ENCODE results near the gene SLC4A8.

DNA sequence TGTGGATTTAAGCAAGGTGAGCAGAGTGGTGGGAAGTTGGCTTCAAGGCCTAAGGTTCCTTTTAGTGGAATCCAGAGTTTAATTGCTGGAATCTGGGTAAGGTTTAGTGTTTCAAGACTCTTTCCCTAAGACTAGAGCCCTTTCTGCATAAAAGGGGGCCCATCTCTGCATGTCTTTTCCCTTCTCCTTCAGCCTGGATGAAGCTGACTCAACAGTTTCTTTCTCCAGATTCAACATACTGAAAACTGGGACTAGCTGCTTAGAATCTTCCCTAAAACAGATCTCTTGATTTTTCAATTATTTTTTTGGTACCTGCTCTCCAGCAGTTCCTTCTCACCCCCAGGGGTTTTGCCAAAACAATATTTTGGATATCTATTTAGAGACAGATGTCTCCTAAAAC is 34.0 kb downstream of the SLC4A8 start:
- TF ChIP-seq CTCF (IDR thresholded peaks at IDR 0.05 in 4 of 5, conservative IDR thresholded peaks at IDR 0.05 in 1 of 5) (no peak), POLR2A (IDR thresholded peaks at IDR 0.05) (no peak)
